Tibial artery (tissue), 4 donors: Measurements from ENCODE around the gene PPP1R16B.

Experiments used
- DNase-seq, 2 donors: peaks; one replicate each; pipeline ENCODE4 v3.0.0-alpha.2; 2019
- H3K27ac ChIP-seq, 2 donors: fragments of 200-600 bp; sonication (generic) in 1 of 2; 1 replicate in 1 of 2; 2 replicates in 1 of 2; pipeline ENCODE4 v1.5.1; 2018 to 2019; ENCODE audit warnings: mild to moderate bottlenecking in 1 of 2
- H3K27me3 ChIP-seq, 2 donors: fragments of 200-600 bp; sonication (generic) in 1 of 2; one replicate each; pipeline versions ENCODE4 v1.5.1 to v1.6.0; 2016 to 2019
- H3K36me3 ChIP-seq, 3 donors: fragments of 200-600 bp; sonication (generic) in 2 of 3; one replicate each; pipeline ENCODE4 v1.5.1; 2016 to 2019; ENCODE audit warnings: mild to moderate bottlenecking in 2 of 3
- H3K4me1 ChIP-seq, 4 donors: fragments of 200-600 bp; sonication (generic) in 2 of 4; 1 replicate in 3 of 4; 2 replicates in 1 of 4; pipeline ENCODE4 v1.5.1; 2016 to 2019
- H3K4me3 ChIP-seq, 2 donors: fragments of 200-600 bp; sonication (generic) in 1 of 2; 1 replicate in 1 of 2; 2 replicates in 1 of 2; pipeline ENCODE4 v1.5.1; 2018 to 2019; ENCODE audit warnings: mild to moderate bottlenecking in 2 of 2
- H3K9me3 ChIP-seq, 3 donors: fragments of 200-600 bp; sonication (generic) in 1 of 3; one replicate each; pipeline ENCODE4 v1.5.1; 2016 to 2019
- CTCF ChIP-seq, 2 experiments: fragments of 200-600 bp in 1 of 2; fragments of 450-650 bp in 1 of 2; IDR thresholded peaks; one replicate each; pipeline ENCODE4 v1.5.1; 2017 to 2019; ENCODE audit warnings: antibody characterized with exemption in 2 of 2, mild to moderate bottlenecking in 1 of 2, moderate library complexity in 1 of 2
- intact Hi-C: fragments of 100-400 bp; cut with DNase I; formaldehyde crosslinking; loops from one replicate; pipeline ENCODE4 v1.15.0; 2023; ENCODE audit warnings: low total_unique reads

The PPP1R16B gene

GRCh38 chr20:38897267-38897666, 91.8 kb downstream of the PPP1R16B start:
- H3K4me1 ChIP-seq: peaks cover 0 to 9% (median 3%) of the 10 kb centered on the region in 4 donors
- intact Hi-C loops: no loop called here
- H3K4me3 ChIP-seq: no peak overlapping the region
- no peaks in the 10 kb centered on the region for H3K9me3 ChIP-seq
- TF ChIP-seq CTCF (IDR thresholded peaks at IDR 0.05): no peak
- H3K36me3 ChIP-seq: no peaks in the 10 kb centered on the region
- H3K27ac ChIP-seq: no peak overlapping the region
- peaks cover 0 to 28% of the 10 kb centered on the region in 2 donors for H3K27me3 ChIP-seq
- DNase-seq: no peak

- peaks cover 0 to 4% (median 0%) of the 10 kb centered on the region in 3 donors for H3K36me3 ChIP-seq
- H3K27ac ChIP-seq: no peak overlapping the region
- DNase-seq: no peak
- TF ChIP-seq CTCF (IDR thresholded peaks at IDR 0.05): no peak
- peaks cover 0 to 9% (median 8%) of the 10 kb centered on the region in 3 donors for H3K9me3 ChIP-seq
- peaks cover 0 to 17% of the 10 kb centered on the region in 2 donors for H3K27me3 ChIP-seq
- intact Hi-C loops: no loop called here
- H3K4me3 ChIP-seq: no peak overlapping the region
- no peaks in the 10 kb centered on the region for H3K4me1 ChIP-seq
These were observed 95.1 kb downstream of the PPP1R16B start for GRCh38 chr20:38900606-38901005.

GRCh38 chr20:38902601-38903000, 97.1 kb downstream of the PPP1R16B start:
- H3K9me3 ChIP-seq: peaks cover 0 to 9% (median 9%) of the 10 kb centered on the region in 3 donors
- intact Hi-C loops: no loop called here
- H3K27me3 ChIP-seq: peaks cover 0 to 17% of the 10 kb centered on the region in 2 donors
- no peak for DNase-seq
- H3K36me3 ChIP-seq: peaks cover 0 to 4% (median 0%) of the 10 kb centered on the region in 3 donors
- no peak for TF ChIP-seq CTCF (IDR thresholded peaks at IDR 0.05)
- no peaks in the 10 kb centered on the region for H3K4me1 ChIP-seq
- no peak overlapping the region for H3K4me3 ChIP-seq
- H3K27ac ChIP-seq: no peak overlapping the region

- DNase-seq: no peak
- Histone ChIP-seq H3K4me1 (no peaks in the 10 kb centered on the region), H3K27me3 (peaks cover 0 to 17% of the 10 kb centered on the region in 2 donors), H3K36me3 (peaks cover 0 to 4% (median 0%) of the 10 kb centered on the region in 3 donors), H3K9me3 (peaks cover 0 to 9% (median 9%) of the 10 kb centered on the region in 3 donors), H3K4me3 (no peak overlapping the region), H3K27ac (no peak overlapping the region)
- TF ChIP-seq CTCF (IDR thresholded peaks at IDR 0.05): no peak
- intact Hi-C loops: no loop called here
These were observed 97.8 kb downstream of the PPP1R16B start for GRCh38 chr20:38903335-38903734.

- Histone ChIP-seq H3K27me3 (peaks cover 0 to 9% of the 10 kb centered on the region in 2 donors), H3K27ac (no peak overlapping the region), H3K36me3 (peaks cover 0 to 4% (median 0%) of the 10 kb centered on the region in 3 donors), H3K4me1 (no peaks in the 10 kb centered on the region), H3K4me3 (no peak overlapping the region), H3K9me3 (peaks cover 0 to 9% (median 9%) of the 10 kb centered on the region in 3 donors)
- no peak for DNase-seq
- no peak for TF ChIP-seq CTCF (IDR thresholded peaks at IDR 0.05)
- intact Hi-C loops: no loop called here
These were observed 99.9 kb downstream of the PPP1R16B start for GRCh38 chr20:38905375-38905774.
